GM19452 (cell line): ENCODE data around the gene ARHGAP42.
"Not testable (repeated sequence)": the region's sequence is repeated elsewhere in the genome, so short reads cannot be mapped to it uniquely, and the experiment has no call there.

Experiments
- ATAC-seq: cut with Tn5 transposase; IDR thresholded peaks from one replicate; pipeline ENCODE4 v1.9.1; 2021; ENCODE audit not compliant: unreplicated experiment

Gene ARHGAP42

GRCh38 chr11:100716838-100717237 is 29.8 kb downstream of the ARHGAP42 start:
- ATAC-seq: no peak

- no peak for ATAC-seq
Observed at GRCh38 chr11:100719362-100719761, 32.3 kb downstream of the ARHGAP42 start.

- ATAC-seq: no peak
Observed at GRCh38 chr11:100719809-100720221, 32.7 kb downstream of the ARHGAP42 start.

GRCh38 chr11:100726680-100727079 is 39.6 kb downstream of the ARHGAP42 start:
- no peak for ATAC-seq

- no peak for ATAC-seq
Observed at GRCh38 chr11:100727410-100727809, 40.3 kb downstream of the ARHGAP42 start.

GRCh38 chr11:100730266-100730665 is 43.2 kb downstream of the ARHGAP42 start:
- no peak for ATAC-seq

- ATAC-seq: no peak
Observed at GRCh38 chr11:100731471-100731870, 44.4 kb downstream of the ARHGAP42 start.

- no peak for ATAC-seq
Observed at GRCh38 chr11:100732949-100733348, 45.9 kb downstream of the ARHGAP42 start.

- no peak for ATAC-seq
Observed at GRCh38 chr11:100734743-100735527, 47.8 kb downstream of the ARHGAP42 start.

GRCh38 chr11:100735949-100736675 is 49.0 kb downstream of the ARHGAP42 start:
- ATAC-seq: no peak

GRCh38 chr11:100738701-100739270 is 51.7 kb downstream of the ARHGAP42 start:
- no peak for ATAC-seq

GRCh38 chr11:100739666-100740065 is 52.6 kb downstream of the ARHGAP42 start:
- ATAC-seq: no peak

GRCh38 chr11:100740440-100740839 is 53.4 kb downstream of the ARHGAP42 start:
- ATAC-seq: no peak

- no peak for ATAC-seq
Observed at GRCh38 chr11:100741866-100742625, 55.0 kb downstream of the ARHGAP42 start.

- no peak for ATAC-seq
Observed at GRCh38 chr11:100746448-100746847, 59.4 kb downstream of the ARHGAP42 start.

GRCh38 chr11:100748153-100748552 is 61.1 kb downstream of the ARHGAP42 start:
- no peak for ATAC-seq

- not testable (repeated sequence) for ATAC-seq
Observed at GRCh38 chr11:100749887-100750565, 62.9 kb downstream of the ARHGAP42 start.

- ATAC-seq: not testable (repeated sequence)
Observed at GRCh38 chr11:100750566-100750891, 63.4 kb downstream of the ARHGAP42 start.

- ATAC-seq: no peak
Observed at GRCh38 chr11:100752371-100753171, 65.5 kb downstream of the ARHGAP42 start.

GRCh38 chr11:100753172-100753543 is 66.1 kb downstream of the ARHGAP42 start:
- no peak for ATAC-seq
